H1 (cell line): Measurements from ENCODE around the gene FAM181B. TPM values are rescaled to one million over a fixed set of nuclear protein-coding genes. Genes with fewer than 3 reads are reported as not detected.

Experiments
- CTCF ChIA-PET: fragments of 300-600 bp; sonication (Branson Sonifier 250); formaldehyde crosslinking; loops from one replicate; lab custom pipeline; 2021; ENCODE audit not compliant: partially characterized antibody; lab: Charles Lee
- POLR2A ChIA-PET: fragments of 300-600 bp; sonication (Branson Sonifier 250); formaldehyde crosslinking; loops from one replicate; lab custom pipeline; 2021; ENCODE audit warnings: inconsistent platforms; ENCODE audit not compliant: partially characterized antibody; lab: Charles Lee
- DNase-seq, 2 experiments: peaks; one replicate each; pipeline versions ENCODE4 v3.0.0 to v3.0.0-alpha.2; 2010 to 2022; ENCODE audit warnings: low spot score in 2 of 2, low read depth in 1 of 2, mixed read lengths in 1 of 2
- FAIRE-seq: peaks from 2 replicates; lab custom pipeline; 2011; peaks lifted over from hg19 to GRCh38; lab: Jason Lieb, UNC
- H2AFZ ChIP-seq: 2 replicates; pipeline ENCODE4 v1.8.1; 2012; ENCODE audit warnings: low read length, inconsistent platforms
- H2AK5ac ChIP-seq: 2 replicates; pipeline ENCODE4 v1.6.1; 2013; ENCODE audit warnings: low read depth, low read length
- H2BK120ac ChIP-seq: replicated peaks from 2 replicates; pipeline ENCODE3; 2013; ENCODE audit warnings: low read depth, low read length, inconsistent platforms
- H2BK12ac ChIP-seq: 2 replicates; pipeline ENCODE4 v1.6.1; 2013; ENCODE audit warnings: low read depth, low read length
- H2BK15ac ChIP-seq: 2 replicates; pipeline ENCODE4 v1.6.1; 2013; ENCODE audit warnings: low read length
- H2BK20ac ChIP-seq: 2 replicates; pipeline ENCODE4 v1.6.1; 2013; ENCODE audit warnings: low read length
- H2BK5ac ChIP-seq: 2 replicates; pipeline ENCODE4 v1.6.1; 2013; ENCODE audit warnings: low read depth, low read length
- H3K14ac ChIP-seq: 2 replicates; pipeline ENCODE4 v1.6.1; 2013; ENCODE audit warnings: inconsistent platforms; ENCODE audit not compliant: insufficient read length
- H3K18ac ChIP-seq: 2 replicates; pipeline ENCODE4 v1.6.1; 2013; ENCODE audit warnings: low read length; ENCODE audit errors: extremely low read depth
- H3K23ac ChIP-seq: 2 replicates; pipeline ENCODE4 v1.6.1; 2013; ENCODE audit warnings: inconsistent platforms; ENCODE audit not compliant: insufficient read length
- H3K23me2 ChIP-seq: 2 replicates; pipeline ENCODE4 v1.6.1; 2013; ENCODE audit warnings: low read depth, low read length
- H3K27ac ChIP-seq: 2 replicates; pipeline ENCODE4 v1.6.1; 2011; ENCODE audit warnings: low read depth, low read length, inconsistent platforms
- H3K27me3 ChIP-seq, 4 experiments: replicated peaks in 1 of 4; 1 replicate in 1 of 4; 2 replicates in 3 of 4; pipeline versions ENCODE4 v1.6.1 to v1.8.1; 2011 to 2013; ENCODE audit warnings: low read length in 3 of 4, mild to moderate bottlenecking in 3 of 4, inconsistent platforms in 2 of 4, mixed read lengths in 2 of 4, moderate library complexity in 1 of 4; ENCODE audit not compliant: control insufficient read depth in 3 of 4, insufficient read depth in 3 of 4; ENCODE audit errors: extremely low read depth in 1 of 4
- H3K36me3 ChIP-seq, 4 experiments: 2 replicates each; pipeline versions ENCODE4 v1.6.1 to v1.8.1; 2011 to 2013; ENCODE audit warnings: mild to moderate bottlenecking in 4 of 4, low read length in 3 of 4, moderate library complexity in 2 of 4, control low read depth in 1 of 4, inconsistent platforms in 1 of 4; ENCODE audit not compliant: insufficient read depth in 4 of 4, control insufficient read depth in 2 of 4
- H3K4ac ChIP-seq: replicated peaks from 2 replicates; pipeline ENCODE3; 2013; ENCODE audit warnings: low read length, low read depth, mixed read lengths, inconsistent platforms; ENCODE audit not compliant: insufficient read length
- H3K4me1 ChIP-seq, 4 experiments: replicated peaks in 1 of 4; 1 replicate in 1 of 4; 2 replicates in 3 of 4; pipeline versions ENCODE4 v1.6.1 to v1.8.1; 2011 to 2013; ENCODE audit warnings: low read length in 3 of 4, inconsistent platforms in 2 of 4, mixed read lengths in 1 of 4; ENCODE audit not compliant: insufficient read depth in 4 of 4, control insufficient read depth in 3 of 4
- H3K4me2 ChIP-seq, 2 experiments: 2 replicates each; pipeline versions ENCODE4 v1.6.1 to v1.8.1; 2011 to 2013; ENCODE audit warnings: low read depth in 2 of 2, low read length in 2 of 2, control low read depth in 1 of 2, inconsistent platforms in 1 of 2, mild to moderate bottlenecking in 1 of 2; ENCODE audit not compliant: insufficient read depth in 1 of 2
- H3K4me3 ChIP-seq, 4 experiments: fragments of 200-600, 300-600 bp in 1 of 4; sonication (generic), shearing (Covaris generic), sonication (Bioruptor Twin) in 1 of 4; 2 replicates each; pipeline versions ENCODE4 v1.5.1 to v1.8.1; 2011 to 2016; ENCODE audit warnings: low read length in 4 of 4, low read depth in 3 of 4, control low read depth in 2 of 4, inconsistent platforms in 2 of 4, mild to moderate bottlenecking in 2 of 4, mixed read lengths in 1 of 4, moderate library complexity in 1 of 4; ENCODE audit not compliant: insufficient read depth in 2 of 4; ENCODE audit errors: extremely low read depth in 1 of 4
- H3K56ac ChIP-seq: replicated peaks from 2 replicates; pipeline ENCODE3; 2013; ENCODE audit warnings: low read depth, mild to moderate bottlenecking, mixed read lengths, low read length, inconsistent platforms; ENCODE audit not compliant: insufficient read length
- H3K79me1 ChIP-seq: 2 replicates; pipeline ENCODE4 v1.6.1; 2013; ENCODE audit warnings: low read depth, low read length, control low read depth
- H3K79me2 ChIP-seq, 2 experiments: 2 replicates each; pipeline versions ENCODE4 v1.6.1 to v1.8.1; 2012 to 2013; ENCODE audit warnings: low read length in 2 of 2, mild to moderate bottlenecking in 2 of 2, inconsistent platforms in 1 of 2; ENCODE audit not compliant: insufficient read depth in 2 of 2, control insufficient read depth in 1 of 2
- H3K9ac ChIP-seq, 4 experiments: replicated peaks in 1 of 4; 1 replicate in 1 of 4; 2 replicates in 3 of 4; pipeline versions ENCODE4 v1.6.1 to v1.8.1; 2011 to 2013; ENCODE audit warnings: low read depth in 3 of 4, low read length in 3 of 4, control low read depth in 2 of 4, mild to moderate bottlenecking in 2 of 4, moderate library complexity in 2 of 4, inconsistent platforms in 1 of 4; ENCODE audit errors: extremely low read depth in 1 of 4
- H3K9me3 ChIP-seq, 2 experiments: 2 replicates each; pipeline versions ENCODE4 v1.6.1 to v1.8.1; 2012 to 2013; ENCODE audit warnings: mild to moderate bottlenecking in 2 of 2, moderate library complexity in 2 of 2, control low read depth in 1 of 2, inconsistent platforms in 1 of 2, low read depth in 1 of 2, low read length in 1 of 2, mixed read lengths in 1 of 2; ENCODE audit not compliant: insufficient read depth in 2 of 2
- H4K20me1 ChIP-seq, 2 experiments: replicated peaks in 1 of 2; 2 replicates each; pipeline versions ENCODE3 to v1.8.1; 2011 to 2013; ENCODE audit warnings: inconsistent platforms in 2 of 2, low read length in 2 of 2, mild to moderate bottlenecking in 1 of 2; ENCODE audit not compliant: insufficient read depth in 2 of 2, control insufficient read depth in 1 of 2
- H4K5ac ChIP-seq: 2 replicates; pipeline ENCODE4 v1.6.1; 2013; ENCODE audit warnings: low read length, low read depth, mixed read lengths, inconsistent platforms; ENCODE audit not compliant: insufficient read length
- H4K8ac ChIP-seq: 2 replicates; pipeline ENCODE4 v1.8.0; 2013; ENCODE audit warnings: mild to moderate bottlenecking, moderate library complexity, low read length, inconsistent platforms; ENCODE audit not compliant: insufficient read depth; ENCODE audit errors: extremely low read depth
- H4K91ac ChIP-seq: replicated peaks from 2 replicates; pipeline ENCODE3; 2013; ENCODE audit warnings: low read length, mixed read lengths, inconsistent platforms; ENCODE audit not compliant: insufficient read length
- CBX8 ChIP-seq: fragments of 300-800, 300-1000 bp; sonication (generic); IDR thresholded peaks from 2 replicates; pipeline ENCODE4 v1.7.1; 2016; ENCODE audit warnings: low read depth, low read length, borderline replicate concordance
- CEBPB ChIP-seq: IDR thresholded peaks from 2 replicates; pipeline ENCODE4 v1.6.1; 2012; ENCODE audit warnings: low read depth, low read length
- EP300 ChIP-seq, 2 experiments: IDR thresholded peaks; 1 replicate in 1 of 2; 2 replicates in 1 of 2; pipeline ENCODE4 v1.6.1; 2011 to 2012; ENCODE audit warnings: low read depth in 2 of 2, low read length in 2 of 2, mild to moderate bottlenecking in 2 of 2, borderline replicate concordance in 1 of 2, inconsistent platforms in 1 of 2, moderate library complexity in 1 of 2
- HDAC2 ChIP-seq, 2 experiments: fragments of 300-600 bp in 1 of 2; sonication (generic) in 1 of 2; IDR thresholded peaks; 2 replicates each; pipeline ENCODE4 v1.6.1; 2011 to 2012; ENCODE audit warnings: low read depth in 2 of 2, low read length in 2 of 2, mild to moderate bottlenecking in 2 of 2, moderate library complexity in 2 of 2, borderline replicate concordance in 1 of 2, inconsistent platforms in 1 of 2
- JUN ChIP-seq: IDR thresholded peaks from 2 replicates; pipeline ENCODE4 v1.6.1; 2011; ENCODE audit warnings: low read depth, mild to moderate bottlenecking, improper control_type of control experiment, low read length
- MAFK ChIP-seq: IDR thresholded peaks from 2 replicates; pipeline ENCODE4 v1.6.1; 2012; ENCODE audit warnings: low read depth, mild to moderate bottlenecking, improper control_type of control experiment, low read length
- POU5F1 ChIP-seq: IDR thresholded peaks from 2 replicates; pipeline ENCODE4 v1.6.1; 2011; ENCODE audit warnings: low read depth, mild to moderate bottlenecking, low read length, moderate library complexity
- RAD21 ChIP-seq, 2 experiments: IDR thresholded peaks in 1 of 2; conservative IDR thresholded peaks in 1 of 2; 2 replicates each; pipeline ENCODE4 v1.6.1; 2011; ENCODE audit warnings: low read depth in 2 of 2, low read length in 2 of 2, improper control_type of control experiment in 1 of 2, inconsistent platforms in 1 of 2, mild to moderate bottlenecking in 1 of 2, moderate library complexity in 1 of 2
- SUZ12 ChIP-seq: fragments of 200-600 bp; sonication (generic); IDR thresholded peaks from 2 replicates; pipeline ENCODE4 v1.6.1; 2012; ENCODE audit warnings: mild to moderate bottlenecking, inconsistent platforms, low read length, moderate library complexity, mixed read lengths
- TCF12 ChIP-seq: IDR thresholded peaks from 2 replicates; pipeline ENCODE4 v1.6.1; 2011; ENCODE audit warnings: low read depth, mild to moderate bottlenecking, low read length
- WGBS, 2 experiments: shearing (Covaris generic) in 1 of 2; methylation state at CpG; one replicate each; pipeline versions ENCODE4 v1.1.6 to v1.1.7; 2013 to 2015; ENCODE audit warnings: low lambda C conversion rate in 2 of 2, mixed read lengths in 2 of 2, inconsistent platforms in 1 of 2, low coverage in 1 of 2, missing lambda C conversion rate in 1 of 2; ENCODE audit not compliant: insufficient replicate concordance in 2 of 2, insufficient coverage in 1 of 2, insufficient read length in 1 of 2; ENCODE audit errors: extremely low coverage in 1 of 2, missing lambda C conversion rate in 1 of 2; 5-methylcytosine and 5-hydroxymethylcytosine counted together
- polyA plus RNA-seq, 7 experiments: library from polyadenylated mRNA; depleted of rRNA in 3 of 7; stranded (reverse) in 5 of 7; unstranded in 2 of 7; fragments of >200 nt in 5 of 7; fragments of 200-250 nt in 2 of 7; gene quantifications; 1 replicate in 5 of 7; 2 replicates in 1 of 7; 4 replicates in 1 of 7; pipeline versions ENCODE4 v1.2.1 to v1.2.3, GENCODE V29; 2011 to 2013; ENCODE audit warnings: missing spikeins in 2 of 7, mixed read lengths in 2 of 7
- total RNA-seq: library from RNA; stranded (reverse); fragmentation: NEBNext Ultra II Directional; extraction: Animal tissue kit (Norgen Biotek cat#: 25700); gene quantifications from 2 replicates; pipeline ENCODE4 v1.2.1, GENCODE V29; 2021
- TF ChIP-seq, protein P1 (sequence below), 3 experiments: IDR thresholded peaks; 1 replicate in 2 of 3; 2 replicates in 1 of 3; pipeline versions ENCODE4 v1.5.1 to v1.6.1; 2011; ENCODE audit warnings: low read length in 3 of 3, mild to moderate bottlenecking in 3 of 3, inconsistent platforms in 2 of 3, low read depth in 1 of 3, moderate library complexity in 1 of 3; ENCODE audit not compliant: insufficient read depth in 1 of 3; ENCODE audit errors: control extremely low read depth in 1 of 3

Gene FAM181B
- total and polyA plus RNA-seq, 2 of the 8 experiments (the other 6 are each of a cell fraction or from before 2014, with no cell fraction given): 0.21 to 0.37 TPM

DNA sequence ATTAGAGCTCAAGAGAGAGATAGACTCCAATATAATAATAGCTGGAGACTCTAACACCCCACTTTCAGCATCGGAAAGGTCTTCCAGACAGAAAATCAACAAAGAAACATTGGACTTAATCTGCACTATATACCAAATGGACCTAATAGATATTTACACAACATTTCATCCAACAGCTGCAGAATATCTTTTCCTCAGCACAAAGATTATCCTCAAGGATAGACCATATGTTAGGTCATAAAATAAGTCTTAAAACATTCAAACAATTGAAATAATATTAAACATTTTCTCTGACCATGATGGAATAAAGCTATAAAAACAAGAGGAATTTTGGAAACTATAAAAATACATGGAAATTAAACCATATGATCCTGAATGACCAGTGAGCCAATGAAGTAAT, 45.1 kb upstream of the FAM181B start:
- CTCF ChIA-PET: interaction anchor here (1.0 to 1.5 kb wide), 6 partner anchors 11 to 83 kb away, joined by 3 to 4 read pairs (median 3); no protein-coding TSS in a partner anchor
- TF ChIP-seq HDAC2 (IDR thresholded peaks at IDR 0.05; ENCODE audit: borderline replicate concordance in 1 of 2, low read depth in 2 of 2, low read length in 2 of 2): no peak
- TF ChIP-seq TCF12: no peak
- no peak for TF ChIP-seq JUN
- TF ChIP-seq CEBPB: no peak
- TF ChIP-seq RAD21 (IDR thresholded peaks at IDR 0.05 in 1 of 2, conservative IDR thresholded peaks at IDR 0.05 in 1 of 2; ENCODE audit: low read depth in 2 of 2, low read length in 2 of 2): no peak
- TF ChIP-seq, protein P1, sequence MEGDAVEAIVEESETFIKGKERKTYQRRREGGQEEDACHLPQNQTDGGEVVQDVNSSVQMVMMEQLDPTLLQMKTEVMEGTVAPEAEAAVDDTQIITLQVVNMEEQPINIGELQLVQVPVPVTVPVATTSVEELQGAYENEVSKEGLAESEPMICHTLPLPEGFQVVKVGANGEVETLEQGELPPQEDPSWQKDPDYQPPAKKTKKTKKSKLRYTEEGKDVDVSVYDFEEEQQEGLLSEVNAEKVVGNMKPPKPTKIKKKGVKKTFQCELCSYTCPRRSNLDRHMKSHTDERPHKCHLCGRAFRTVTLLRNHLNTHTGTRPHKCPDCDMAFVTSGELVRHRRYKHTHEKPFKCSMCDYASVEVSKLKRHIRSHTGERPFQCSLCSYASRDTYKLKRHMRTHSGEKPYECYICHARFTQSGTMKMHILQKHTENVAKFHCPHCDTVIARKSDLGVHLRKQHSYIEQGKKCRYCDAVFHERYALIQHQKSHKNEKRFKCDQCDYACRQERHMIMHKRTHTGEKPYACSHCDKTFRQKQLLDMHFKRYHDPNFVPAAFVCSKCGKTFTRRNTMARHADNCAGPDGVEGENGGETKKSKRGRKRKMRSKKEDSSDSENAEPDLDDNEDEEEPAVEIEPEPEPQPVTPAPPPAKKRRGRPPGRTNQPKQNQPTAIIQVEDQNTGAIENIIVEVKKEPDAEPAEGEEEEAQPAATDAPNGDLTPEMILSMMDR (IDR thresholded peaks at IDR 0.05; ENCODE audit: control extremely low read depth in 1 of 3, insufficient read depth in 1 of 3, low read depth in 1 of 3, low read length in 3 of 3): no peak
- no peak for TF ChIP-seq POU5F1
- no peak for TF ChIP-seq SUZ12
- no peak for TF ChIP-seq MAFK
- TF ChIP-seq CBX8: no peak
- TF ChIP-seq EP300 (IDR thresholded peaks at IDR 0.05; ENCODE audit: borderline replicate concordance in 1 of 2, low read depth in 2 of 2, low read length in 2 of 2): no peak

More for the DNA sequence above, 45.1 kb upstream of the FAM181B start:
- H2BK20ac ChIP-seq: no peak overlapping the region
- no peak overlapping the region for H3K4me3 ChIP-seq
- H2BK5ac ChIP-seq: no peak overlapping the region
- no peak overlapping the region for H3K14ac ChIP-seq
- H2BK12ac ChIP-seq: no peak overlapping the region
- no peaks in the 10 kb centered on the region for H4K20me1 ChIP-seq
- H2BK120ac ChIP-seq: no peak overlapping the region
- H3K4ac ChIP-seq: no peak overlapping the region
- H2AFZ ChIP-seq: no peak overlapping the region
- no peaks in the 10 kb centered on the region for H3K36me3 ChIP-seq
- no peak overlapping the region for H3K18ac ChIP-seq
- no peaks in the 10 kb centered on the region for H3K9me3 ChIP-seq
- DNase-seq (no peak), FAIRE-seq (no peak)
- H3K27ac ChIP-seq: no peak overlapping the region
- no peaks in the 10 kb centered on the region for H3K27me3 ChIP-seq
- WGBS, 2 experiments: 86% methylated on average over 1 of the region's 1 CpG; no CpG with 5 or more reads in 1 of the 2 experiments
- H3K4me1 ChIP-seq: no peaks in the 10 kb centered on the region
- no peak overlapping the region for H4K5ac ChIP-seq
- no peak overlapping the region for H3K23ac ChIP-seq
- H3K79me1 ChIP-seq: no peaks in the 10 kb centered on the region
- H3K56ac ChIP-seq: no peak overlapping the region
- H4K91ac ChIP-seq: no peak overlapping the region
- H3K9ac ChIP-seq: no peak overlapping the region
- H3K4me2 ChIP-seq: no peak overlapping the region
- H2AK5ac ChIP-seq: no peak overlapping the region
- POLR2A ChIA-PET: no interaction called here
- no peaks in the 10 kb centered on the region for H3K79me2 ChIP-seq
- no peaks in the 10 kb centered on the region for H3K23me2 ChIP-seq
- H4K8ac ChIP-seq: no peak overlapping the region
- no peak overlapping the region for H2BK15ac ChIP-seq
